ENCODE data around the gene ROGDI. TPM values are rescaled to one million over a fixed set of nuclear protein-coding genes. Genes with fewer than 3 reads are reported as not detected.
"Not testable (repeated sequence)": the region's sequence is repeated elsewhere in the genome, so short reads cannot be mapped to it uniquely, and the experiment has no call there.

Gene ROGDI
- total RNA-seq, 1 donor from 2014 or later: 3.8 TPM

DNA sequence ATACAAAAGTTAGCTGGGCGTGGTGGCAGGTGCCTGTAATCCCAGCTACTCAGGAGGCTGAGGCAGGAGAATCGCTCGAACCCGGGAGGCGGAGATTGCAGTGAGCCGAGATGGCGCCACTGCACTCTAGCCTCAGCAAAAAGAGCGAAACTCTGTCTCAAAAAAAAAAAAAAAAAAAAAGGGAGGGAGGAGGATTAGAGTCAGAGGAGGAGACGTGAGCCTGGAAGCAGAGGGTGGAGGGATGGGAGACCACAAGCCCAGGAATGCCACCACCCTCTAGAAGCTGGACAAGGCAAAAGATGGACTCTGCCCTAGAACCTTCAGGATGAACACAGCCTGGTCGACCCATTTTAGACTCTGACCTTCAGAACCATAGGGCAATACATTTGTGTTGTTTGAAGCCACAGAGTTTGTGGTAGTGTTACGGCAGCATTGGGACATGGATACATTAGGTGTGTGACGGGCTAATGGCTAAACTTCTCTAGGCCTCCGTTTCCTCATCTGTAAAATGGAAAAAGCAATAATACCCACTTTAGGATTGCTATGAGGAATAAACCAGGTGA is 9.4 kb downstream of the ROGDI start:
- intact Hi-C loops (cut with micrococcal nuclease): no loop called here
- H3K4me3 Mint-ChIP-seq: no peak overlapping the region
- H3K27ac Mint-ChIP-seq: no peak overlapping the region

DNA sequence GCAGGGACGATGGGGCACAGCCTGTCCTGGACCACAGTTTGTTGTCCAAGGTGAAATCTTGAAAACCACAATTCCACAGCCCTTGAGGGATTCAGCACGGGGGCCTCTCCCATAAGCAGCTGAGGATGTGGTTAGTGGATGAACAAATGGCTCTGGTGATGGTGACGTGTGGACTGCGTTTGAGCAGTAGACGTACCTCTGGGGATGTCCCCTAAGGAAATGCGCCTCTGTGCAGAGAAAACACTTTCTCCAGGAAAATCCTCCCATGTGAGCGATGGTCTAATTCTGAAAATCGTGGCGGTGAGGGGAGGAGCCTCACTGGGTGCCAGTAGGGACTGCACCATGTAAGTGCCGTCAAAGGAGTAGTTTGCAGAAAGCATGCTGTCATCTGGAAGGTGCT is 11.6 kb downstream of the ROGDI start:
- Mint-ChIP-seq H3K27me3 (peaks cover 1% of the 10 kb centered on the region), H3K36me3 (ENCODE audit: low read depth) (no peaks in the 10 kb centered on the region), H3K9me3 (no peaks in the 10 kb centered on the region), H3K4me1 (peaks cover 4% of the 10 kb centered on the region), H3K4me3 (no peak overlapping the region), H3K27ac (no peak overlapping the region)
- DNase-seq: no peak
- intact Hi-C loops (cut with micrococcal nuclease): no loop called here

More for the DNA sequence above, 9.4 kb downstream of the ROGDI start:
- no peak for DNase-seq
- Mint-ChIP-seq H3K4me1 (peaks cover 4% of the 10 kb centered on the region), H3K9me3 (no peaks in the 10 kb centered on the region), H3K36me3 (ENCODE audit: low read depth) (no peaks in the 10 kb centered on the region), H3K27me3 (peaks cover 1% of the 10 kb centered on the region)

DNA sequence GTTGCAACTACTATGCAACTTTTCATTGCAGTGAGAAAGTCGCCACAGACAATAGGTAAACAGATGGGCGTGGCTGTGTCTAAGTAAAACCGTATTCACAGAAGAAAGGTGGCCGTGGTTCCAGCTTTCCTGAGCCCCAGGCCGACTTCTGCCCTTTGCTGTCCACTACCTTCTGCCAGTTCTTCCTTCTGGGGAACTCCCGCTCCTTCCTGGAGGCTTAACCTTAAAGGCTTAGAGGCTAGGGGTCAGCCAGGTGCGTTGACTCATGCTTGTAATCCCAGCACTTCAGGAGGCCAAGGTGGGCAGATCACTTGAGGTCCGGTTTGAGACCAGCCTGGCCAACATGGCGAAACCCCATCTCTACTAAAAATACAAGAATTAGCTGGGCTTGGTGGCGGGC is 12.2 kb downstream of the ROGDI start:
- no peak overlapping the region for H3K4me3 Mint-ChIP-seq
- no peak for DNase-seq
- no peaks in the 10 kb centered on the region for H3K9me3 Mint-ChIP-seq
- H3K27me3 Mint-ChIP-seq: peaks cover 1% of the 10 kb centered on the region
- intact Hi-C loops (cut with micrococcal nuclease): no loop called here
- H3K27ac Mint-ChIP-seq: no peak overlapping the region
- no peaks in the 10 kb centered on the region for H3K36me3 Mint-ChIP-seq (ENCODE audit: low read depth)
- peaks cover 4% of the 10 kb centered on the region for H3K4me1 Mint-ChIP-seq

DNA sequence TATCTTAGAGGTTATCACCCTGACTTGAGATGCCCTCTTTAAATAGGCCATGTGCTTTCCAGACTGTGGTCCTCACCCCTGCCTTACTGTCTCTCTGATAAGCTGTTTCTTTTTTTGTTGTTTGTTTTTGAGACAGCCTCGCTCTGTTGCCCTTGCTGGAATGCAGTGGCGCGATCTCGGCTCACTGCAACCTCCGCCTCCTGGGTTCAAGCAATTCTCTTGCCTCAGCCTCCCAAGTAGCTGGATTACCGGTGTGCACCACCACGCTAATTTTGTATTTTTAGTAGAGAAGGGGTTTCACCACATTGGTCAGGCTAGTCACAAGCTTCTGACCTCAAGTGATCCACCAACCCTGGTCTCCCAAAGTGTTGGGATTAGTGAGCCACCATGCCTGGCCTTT is 13.5 kb downstream of the ROGDI start:
- no peak for DNase-seq
- Mint-ChIP-seq H3K36me3 (ENCODE audit: low read depth) (no peaks in the 10 kb centered on the region), H3K27ac (no peak overlapping the region), H3K9me3 (no peaks in the 10 kb centered on the region), H3K27me3 (peaks cover 1% of the 10 kb centered on the region), H3K4me1 (peaks cover 4% of the 10 kb centered on the region), H3K4me3 (no peak overlapping the region)
- intact Hi-C loops (cut with micrococcal nuclease): no loop called here

DNA sequence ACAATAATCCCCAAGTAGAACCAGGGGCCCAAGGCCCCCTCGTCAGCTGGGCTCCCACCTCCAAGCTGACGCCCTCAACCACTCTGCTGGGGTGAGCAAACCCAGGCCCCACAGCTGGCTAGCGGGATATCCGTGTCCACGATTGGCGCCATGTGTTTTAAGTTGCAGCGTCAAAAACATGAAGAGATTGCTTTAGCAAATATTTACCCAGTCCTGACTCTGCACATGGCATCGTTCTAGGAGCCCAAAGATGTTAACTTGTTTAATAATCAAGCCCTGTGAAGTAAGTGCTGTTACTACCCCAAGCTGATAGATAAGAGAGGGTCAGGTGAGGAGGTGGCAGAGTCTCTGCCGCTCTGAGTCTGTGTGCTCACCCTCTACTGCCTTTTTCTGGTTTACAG is 13.9 kb downstream of the ROGDI start:
- H3K36me3 Mint-ChIP-seq (ENCODE audit: low read depth): no peaks in the 10 kb centered on the region
- intact Hi-C loops (cut with micrococcal nuclease): no loop called here
- H3K4me1 Mint-ChIP-seq: peaks cover 4% of the 10 kb centered on the region
- H3K27ac Mint-ChIP-seq: no peak overlapping the region
- peaks cover 1% of the 10 kb centered on the region for H3K27me3 Mint-ChIP-seq
- H3K9me3 Mint-ChIP-seq: no peaks in the 10 kb centered on the region
- no peak overlapping the region for H3K4me3 Mint-ChIP-seq
- no peak for DNase-seq

DNA sequence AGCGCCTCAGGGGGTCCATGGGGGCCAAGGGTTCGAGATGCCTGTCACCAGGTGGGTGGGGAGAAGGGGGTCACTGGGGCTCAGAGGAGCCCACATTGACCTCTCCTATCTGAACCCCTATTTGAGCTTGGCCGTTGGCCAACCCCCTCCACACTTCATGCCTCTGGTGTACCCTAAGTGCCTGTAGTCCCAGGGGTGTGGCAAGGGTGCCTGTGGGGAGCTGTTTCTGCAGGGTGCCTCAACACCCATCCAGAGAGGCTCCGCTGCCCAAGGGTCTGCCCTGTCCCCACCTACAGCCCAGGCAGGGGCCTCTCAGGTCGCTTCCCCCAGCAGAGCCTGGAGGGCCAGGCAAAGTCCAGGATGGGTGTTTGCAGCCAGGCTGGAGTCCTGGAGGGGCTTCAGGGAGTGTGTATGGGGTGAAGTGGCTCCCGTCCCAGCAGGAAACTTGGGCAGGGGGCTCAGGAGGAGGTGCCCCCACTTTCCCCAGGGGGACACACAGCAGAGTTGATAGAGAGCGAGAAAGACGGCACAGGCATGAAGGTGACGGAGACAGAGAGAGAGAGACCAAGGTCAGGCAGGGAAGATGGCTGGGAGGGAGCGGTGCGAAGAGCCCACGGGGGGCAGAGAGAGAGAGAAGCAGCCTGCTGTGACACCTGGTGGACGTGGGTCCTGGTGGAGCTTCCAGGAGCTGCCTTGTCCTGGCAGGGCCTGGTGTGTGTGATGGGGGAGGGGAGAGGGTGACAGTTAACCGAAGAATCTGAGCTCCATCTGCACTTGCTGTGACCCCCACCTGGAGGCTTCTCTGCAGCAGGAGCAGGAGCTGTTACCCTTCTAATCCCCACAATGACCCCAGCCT is 14.6 kb downstream of the ROGDI start, which contains the start of gene SEPTIN12:
Gene SEPTIN12, minus strand, starts transcription at position 719 of the 856 bp plus-strand sequence. Its CDS starts 700 bp downstream, at position 19.
- no peak for DNase-seq
- Mint-ChIP-seq H3K4me1 (peaks cover 4% of the 10 kb centered on the region), H3K9me3 (no peaks in the 10 kb centered on the region), H3K4me3 (no peak within 1 kb of the TSS), H3K27ac (no peak within 1 kb of the TSS), H3K27me3 (peaks cover 1% of the 10 kb centered on the region), H3K36me3 (ENCODE audit: low read depth) (no peaks in the 10 kb centered on the region)
- intact Hi-C loops (cut with micrococcal nuclease): no loop called here

DNA sequence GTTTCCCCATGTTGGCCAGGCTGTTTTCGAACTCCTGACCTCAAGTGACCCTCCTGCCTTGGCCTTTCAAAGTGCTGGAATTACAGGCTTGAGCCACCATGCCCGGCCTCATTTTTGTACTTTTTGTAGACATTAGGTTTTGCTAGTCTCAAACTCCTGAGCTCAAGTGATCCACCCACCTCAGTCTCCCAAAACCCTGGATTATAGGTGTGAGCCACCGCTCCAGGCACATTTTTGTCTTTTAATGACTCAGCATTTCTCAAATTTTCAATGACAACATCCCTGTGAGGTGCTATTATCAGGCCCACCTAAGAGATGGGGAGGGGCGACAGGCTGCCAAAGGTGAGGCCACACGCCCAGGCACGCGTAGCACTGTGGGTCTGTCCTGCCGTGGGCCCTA is 15.4 kb downstream of the ROGDI start:
- H3K36me3 Mint-ChIP-seq (ENCODE audit: low read depth): no peaks in the 10 kb centered on the region
- no peak overlapping the region for H3K27ac Mint-ChIP-seq
- peaks cover 4% of the 10 kb centered on the region for H3K4me1 Mint-ChIP-seq
- H3K4me3 Mint-ChIP-seq: no peak overlapping the region
- H3K9me3 Mint-ChIP-seq: no peaks in the 10 kb centered on the region
- peaks cover 1% of the 10 kb centered on the region for H3K27me3 Mint-ChIP-seq
- no peak for DNase-seq
- intact Hi-C loops (cut with micrococcal nuclease): no loop called here

DNA sequence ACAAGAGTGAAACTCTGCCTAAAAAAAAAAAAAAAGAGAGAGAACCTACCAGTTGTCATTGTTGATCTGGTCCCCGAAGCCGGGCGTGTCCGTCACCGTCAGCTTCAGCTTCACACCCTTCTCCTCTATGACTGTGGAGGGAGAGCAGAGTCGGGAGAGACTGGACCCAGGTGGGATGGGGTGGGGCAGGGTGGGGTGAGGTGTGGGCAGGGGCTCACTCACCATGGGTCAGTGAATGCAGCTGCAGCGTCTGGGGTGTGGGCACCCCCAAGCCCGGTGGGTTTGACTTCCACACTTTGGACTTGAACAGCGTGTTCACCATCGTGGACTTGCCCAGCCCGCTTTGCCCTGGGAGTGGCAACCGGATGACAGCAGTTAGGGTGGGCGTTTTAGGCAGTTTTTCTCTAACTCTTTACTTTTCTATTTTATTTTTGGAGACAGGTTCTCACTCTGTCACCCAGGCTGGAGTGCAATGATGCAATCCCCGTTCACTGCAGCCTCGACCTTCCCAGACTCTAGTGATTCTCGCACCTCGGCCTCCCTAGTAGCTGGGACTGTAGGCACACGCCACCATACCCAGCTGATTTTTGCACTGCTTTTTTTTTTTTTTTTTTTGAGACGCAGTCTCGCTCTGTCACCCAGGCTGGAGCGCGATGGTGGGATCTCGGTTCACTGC is 16.5 kb downstream of the ROGDI start:
- H3K9me3 Mint-ChIP-seq: no peaks in the 10 kb centered on the region
- no peaks in the 10 kb centered on the region for H3K27me3 Mint-ChIP-seq

DNA sequence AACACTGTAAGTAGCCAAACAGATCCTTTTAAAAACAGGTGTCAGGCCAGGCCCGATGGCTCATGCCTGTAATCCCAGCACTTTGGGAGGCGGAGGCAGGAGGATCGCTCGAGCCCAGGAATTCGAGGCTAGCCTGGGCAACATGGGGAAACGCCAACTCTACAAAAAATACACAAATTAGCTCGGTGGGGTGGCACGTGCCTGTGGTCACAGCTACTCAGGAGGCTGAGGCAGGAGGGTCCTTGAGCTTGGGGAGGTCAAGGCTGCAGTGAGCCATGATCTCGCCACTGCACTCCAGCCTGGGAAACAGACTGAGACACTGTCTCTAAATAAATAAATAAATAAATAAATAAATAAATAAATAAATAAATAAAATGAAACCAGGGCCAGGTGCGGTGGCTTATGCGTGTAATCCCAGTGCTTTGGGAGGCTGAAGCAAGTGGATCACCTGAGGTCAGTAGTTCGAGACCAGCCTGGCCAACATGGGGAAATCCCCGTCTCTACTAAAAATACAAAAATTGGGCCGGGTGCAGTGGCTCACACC is 17.9 kb downstream of the ROGDI start:
- DNase-seq; H3K27me3 Mint-ChIP-seq; H3K9me3 Mint-ChIP-seq; intact Hi-C loops (cut with micrococcal nuclease); H3K4me1 Mint-ChIP-seq; H3K36me3 Mint-ChIP-seq (ENCODE audit: low read depth); H3K27ac Mint-ChIP-seq; H3K4me3 Mint-ChIP-seq: not testable (repeated sequence)

More for the DNA sequence above, 16.5 kb downstream of the ROGDI start:
- H3K4me1 Mint-ChIP-seq: peaks cover under 1% of the 10 kb centered on the region
- H3K36me3 Mint-ChIP-seq (ENCODE audit: low read depth): no peaks in the 10 kb centered on the region
- no peak overlapping the region for H3K4me3 Mint-ChIP-seq
- H3K27ac Mint-ChIP-seq: no peak overlapping the region
- no peak for DNase-seq
- intact Hi-C loops (cut with micrococcal nuclease): no loop called here

DNA sequence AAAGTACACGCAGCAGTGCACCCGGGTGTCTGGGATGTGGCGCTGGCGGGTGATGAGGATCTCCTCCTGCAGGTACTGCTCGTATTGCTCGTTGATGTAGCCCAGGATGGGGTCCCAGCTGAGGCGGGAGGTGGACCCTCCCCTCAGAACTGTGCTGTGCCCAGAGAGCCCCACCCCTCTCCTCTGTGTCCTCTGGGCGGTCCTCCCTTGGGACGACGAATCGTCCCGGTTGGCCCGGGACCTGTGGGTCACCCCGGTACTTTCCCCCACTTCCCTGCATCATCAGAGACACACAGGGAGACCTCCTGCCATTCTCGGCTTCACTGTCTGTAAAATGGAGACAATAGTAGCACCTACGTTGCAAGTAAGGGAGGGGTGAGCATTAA is 18.5 kb downstream of the ROGDI start:
- H3K27ac Mint-ChIP-seq: no peak overlapping the region
- no peaks in the 10 kb centered on the region for H3K9me3 Mint-ChIP-seq
- intact Hi-C loops (cut with micrococcal nuclease): no loop called here
- H3K4me1 Mint-ChIP-seq: no peaks in the 10 kb centered on the region
- no peaks in the 10 kb centered on the region for H3K27me3 Mint-ChIP-seq
- H3K4me3 Mint-ChIP-seq: no peak overlapping the region
- DNase-seq: no peak
- H3K36me3 Mint-ChIP-seq (ENCODE audit: low read depth): no peaks in the 10 kb centered on the region

DNA sequence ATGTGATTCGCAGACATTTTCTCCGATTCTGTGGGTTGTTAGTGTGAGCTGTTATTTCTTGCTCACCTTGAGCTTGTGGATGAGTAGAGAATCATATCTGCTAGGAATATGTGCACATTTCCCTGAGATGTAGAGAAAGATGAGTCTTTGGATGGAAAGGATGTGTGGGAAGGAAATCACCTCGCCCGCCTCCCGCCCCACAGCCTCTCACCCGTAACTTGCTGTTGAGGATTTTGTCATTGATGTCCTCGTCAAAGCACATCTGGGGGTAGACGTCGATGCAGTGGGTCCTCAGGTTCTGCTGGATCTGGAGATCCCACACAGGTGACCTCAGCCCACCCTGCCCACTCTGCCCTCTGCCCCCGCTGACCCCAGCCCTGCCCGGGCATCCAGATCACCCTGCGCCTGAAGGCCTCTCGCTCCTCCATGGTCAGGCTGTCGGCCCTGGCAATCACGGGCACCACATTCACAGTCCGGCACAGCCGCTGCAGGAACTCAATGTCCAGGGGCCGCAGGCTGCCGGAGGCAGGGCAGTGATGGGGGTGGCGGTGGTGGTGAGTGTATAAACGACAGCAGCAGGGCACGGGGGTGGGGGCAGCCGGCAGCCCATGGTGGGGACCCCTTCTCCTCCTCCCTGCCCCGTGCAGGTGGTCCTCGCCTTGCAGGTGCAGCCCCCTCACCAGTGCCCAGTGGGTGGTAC is 19.0 kb downstream of the ROGDI start:
- Mint-ChIP-seq H3K27ac (no peak overlapping the region), H3K36me3 (ENCODE audit: low read depth) (no peaks in the 10 kb centered on the region), H3K27me3 (no peaks in the 10 kb centered on the region), H3K4me3 (no peak overlapping the region), H3K9me3 (no peaks in the 10 kb centered on the region), H3K4me1 (no peaks in the 10 kb centered on the region)
- intact Hi-C loops (cut with micrococcal nuclease): no loop called here
- DNase-seq: no peak

DNA sequence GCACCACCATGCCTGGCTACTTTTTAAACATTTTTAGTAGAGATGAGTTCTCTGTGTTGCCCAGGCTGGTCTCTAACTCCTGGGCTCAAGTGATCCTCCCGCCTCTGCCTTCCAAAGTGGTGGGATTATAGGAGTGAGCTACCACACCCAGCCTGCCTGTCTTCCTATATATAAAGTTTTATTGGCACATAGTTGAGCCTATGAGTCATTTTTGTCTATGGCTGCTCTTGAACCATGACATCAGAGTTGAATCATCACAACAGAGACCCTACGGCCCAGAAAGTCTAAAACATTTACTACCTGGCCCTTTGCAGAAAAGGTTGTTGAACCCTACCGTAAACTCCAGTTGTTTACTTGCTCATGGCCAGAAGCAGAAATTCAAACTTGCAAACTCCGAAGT is 22.2 kb downstream of the ROGDI start:
- no peak overlapping the region for H3K27ac Mint-ChIP-seq
- no peak overlapping the region for H3K4me3 Mint-ChIP-seq
- intact Hi-C loops (cut with micrococcal nuclease): no loop called here
- H3K36me3 Mint-ChIP-seq (ENCODE audit: low read depth): no peaks in the 10 kb centered on the region
- H3K9me3 Mint-ChIP-seq: no peaks in the 10 kb centered on the region
- no peaks in the 10 kb centered on the region for H3K27me3 Mint-ChIP-seq
- no peaks in the 10 kb centered on the region for H3K4me1 Mint-ChIP-seq
- DNase-seq: no peak

DNA sequence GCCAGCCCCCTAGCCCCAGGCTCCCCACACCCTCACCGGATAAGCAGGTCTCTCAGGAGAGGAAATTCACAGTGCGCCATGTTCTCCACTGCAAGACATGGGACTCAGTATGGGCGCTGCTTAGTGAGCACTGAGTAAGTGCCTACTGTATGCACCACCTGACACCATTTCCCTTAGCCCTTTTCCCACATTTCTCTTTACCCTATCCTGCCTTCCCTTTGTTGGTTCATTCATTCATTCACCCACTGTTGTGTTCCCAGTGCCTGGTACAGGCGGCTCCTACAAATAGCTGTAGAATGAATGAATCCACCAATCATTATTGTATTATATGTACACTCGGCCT is 24.4 kb downstream of the ROGDI start:
- H3K36me3 Mint-ChIP-seq (ENCODE audit: low read depth): no peaks in the 10 kb centered on the region
- no peak for DNase-seq
- H3K4me3 Mint-ChIP-seq: no peak overlapping the region
- H3K27me3 Mint-ChIP-seq: no peaks in the 10 kb centered on the region
- no peaks in the 10 kb centered on the region for H3K9me3 Mint-ChIP-seq
- intact Hi-C loops (cut with micrococcal nuclease): no loop called here
- H3K4me1 Mint-ChIP-seq: no peaks in the 10 kb centered on the region
- H3K27ac Mint-ChIP-seq: no peak overlapping the region
